PC-3 (cell line): ENCODE data around the gene ATP10B. TPM values are rescaled to one million over a fixed set of nuclear protein-coding genes. Genes with fewer than 3 reads are reported as not detected.

Experiments
- ATAC-seq: fragments of 200-7000 bp; cut with Tn5 transposase; 2 replicates; pipeline ENCODE4 v1.9.1; 2020; ENCODE audit warnings: mild to moderate bottlenecking, moderate library complexity
- BruUV-seq: library from RNA; stranded (reverse); fragments of 400-500 nt; replicated peaks from 2 replicates; lab custom pipeline; 2021; lab: Mats Ljungman, UMichigan
- CTCF ChIA-PET: fragments of 300-600 bp; sonication (Branson Sonifier 250); formaldehyde crosslinking; loops from one replicate; lab custom pipeline; 2022; ENCODE audit warnings: antibody characterized with exemption; lab: Charles Lee
- POLR2A ChIA-PET: fragments of 300-600 bp; sonication (Branson Sonifier 250); formaldehyde crosslinking; loops from one replicate; lab custom pipeline; 2022; ENCODE audit warnings: antibody characterized with exemption; ENCODE audit not compliant: unreplicated experiment; lab: Charles Lee
- DNase-seq: peaks from one replicate; pipeline ENCODE4 v3.0.0-alpha.2; 2015
- H2AFZ ChIP-seq: fragments of 300-600 bp; sonication (generic); 2 replicates; pipeline ENCODE4 v1.6.0; 2016; ENCODE audit warnings: antibody characterized with exemption, low read length
- H3F3A ChIP-seq: fragments of 300-600 bp; sonication (generic); one replicate; pipeline ENCODE4 v1.6.0; 2017; ENCODE audit warnings: antibody characterized with exemption, low read length, control low read depth, mild to moderate bottlenecking; ENCODE audit not compliant: unreplicated experiment
- H3K27ac ChIP-seq: fragments of 300-600 bp; sonication (generic); 2 replicates; pipeline ENCODE4 v1.5.1; 2016; ENCODE audit warnings: mild to moderate bottlenecking, low read length
- H3K27me3 ChIP-seq: fragments of 300-600 bp; sonication (generic); 2 replicates; pipeline ENCODE4 v1.6.1; 2016; ENCODE audit warnings: low read length, mixed read lengths
- H3K36me3 ChIP-seq: fragments of 300-600 bp; sonication (generic); 2 replicates; pipeline ENCODE4 v1.6.1; 2016; ENCODE audit warnings: low read depth, mixed run types, low read length, mixed read lengths
- H3K4me1 ChIP-seq: fragments of 300-600 bp; sonication (generic); 2 replicates; pipeline ENCODE4 v1.5.1; 2016; ENCODE audit warnings: low read length; ENCODE audit not compliant: insufficient read depth
- H3K4me2 ChIP-seq: fragments of 300-600 bp; sonication (generic); 2 replicates; pipeline ENCODE4 v1.6.0; 2016; ENCODE audit warnings: low read length
- H3K4me3 ChIP-seq: fragments of 300-600 bp; sonication (generic); 2 replicates; pipeline ENCODE4 v1.5.1; 2016; ENCODE audit warnings: mild to moderate bottlenecking, low read length, mixed read lengths
- H3K79me2 ChIP-seq: fragments of 300-600 bp; sonication (generic); 2 replicates; pipeline ENCODE4 v1.6.1; 2017; ENCODE audit warnings: low read length, mixed read lengths
- H3K9ac ChIP-seq: fragments of 300-600 bp; sonication (generic); 2 replicates; pipeline ENCODE4 v1.6.0; 2016; ENCODE audit warnings: mild to moderate bottlenecking, low read length
- H3K9me2 ChIP-seq: fragments of 300-600 bp; sonication (generic); replicated peaks from 2 replicates; pipeline ENCODE4 v1.6.1; 2016; ENCODE audit warnings: mixed run types, low read length, mixed read lengths
- H3K9me3 ChIP-seq: fragments of 300-600 bp; sonication (generic); 2 replicates; pipeline ENCODE4 v1.6.1; 2016; ENCODE audit warnings: low read length, mixed read lengths
- H4K20me1 ChIP-seq: fragments of 300-600 bp; sonication (generic); 2 replicates; pipeline ENCODE4 v1.6.1; 2016; ENCODE audit warnings: low read length, mixed read lengths
- CTCF ChIP-seq: fragments of 300-600 bp; sonication (generic); conservative IDR thresholded peaks from 2 replicates; pipeline ENCODE4 v1.5.1; 2017; ENCODE audit warnings: antibody characterized with exemption, low read depth, mild to moderate bottlenecking, low read length
- EZH2 ChIP-seq: fragments of 300-600 bp; sonication (generic); IDR thresholded peaks from one replicate; pipeline ENCODE4 v1.6.1; 2017; ENCODE audit warnings: antibody characterized with exemption, mild to moderate bottlenecking, low read length; ENCODE audit not compliant: unreplicated experiment
- EZH2phosphoT487 ChIP-seq: fragments of 300-600 bp; sonication (generic); IDR thresholded peaks from 2 replicates; pipeline ENCODE4 v1.6.1; 2018; ENCODE audit warnings: mild to moderate bottlenecking, antibody characterized with exemption, low read length, borderline replicate concordance
- intact Hi-C: fragments of 100-400 bp; cut with micrococcal nuclease; formaldehyde crosslinking; loops from 2 replicates; pipeline ENCODE4 v1.9.0; 2023
- total RNA-seq: library from RNA; depleted of rRNA; stranded (reverse); fragments of >200 nt; gene quantifications from 2 replicates; pipeline ENCODE4 v1.2.3, GENCODE V29; 2014

ATP10B gene
- total RNA-seq, 1 experiment from 2014 or later: not detected

GRCh38 chr5:160621526-160621925 lies 230.5 kb downstream of the ATP10B start:
- TF ChIP-seq EZH2 (no peak), CTCF (no peak), EZH2phosphoT487 (no peak)
- no peak overlapping the region for H3K9ac ChIP-seq
- H3K9me3 ChIP-seq: no peaks in the 10 kb centered on the region
- H4K20me1 ChIP-seq: no peaks in the 10 kb centered on the region
- H3K27ac ChIP-seq: no peak overlapping the region
- H3K36me3 ChIP-seq: no peaks in the 10 kb centered on the region
- no peak for DNase-seq
- CTCF ChIA-PET: no interaction called here
- BruUV-seq: no TSS peak
- H3K4me2 ChIP-seq: no peak overlapping the region
- H3F3A ChIP-seq: no peaks in the 10 kb centered on the region
- H2AFZ ChIP-seq: no peak overlapping the region
- no peaks in the 10 kb centered on the region for H3K79me2 ChIP-seq
- no peak for ATAC-seq
- intact Hi-C loops: no loop called here
- POLR2A ChIA-PET: no interaction called here
- H3K9me2 ChIP-seq: no peaks in the 10 kb centered on the region
- no peak overlapping the region for H3K4me3 ChIP-seq
- no peaks in the 10 kb centered on the region for H3K4me1 ChIP-seq
- H3K27me3 ChIP-seq: no peaks in the 10 kb centered on the region; the same call in 1 of the 2 replicates

GRCh38 chr5:160620401-160620800 lies 231.6 kb downstream of the ATP10B start:
- Histone ChIP-seq H2AFZ (no peak overlapping the region), H3F3A (no peaks in the 10 kb centered on the region), H3K36me3 (no peaks in the 10 kb centered on the region), H3K9ac (no peak overlapping the region), H3K4me3 (no peak overlapping the region), H3K4me2 (no peak overlapping the region), H3K27ac (no peak overlapping the region), H3K79me2 (no peaks in the 10 kb centered on the region), H4K20me1 (no peaks in the 10 kb centered on the region), H3K9me3 (no peaks in the 10 kb centered on the region), H3K4me1 (no peaks in the 10 kb centered on the region), H3K9me2 (no peaks in the 10 kb centered on the region), H3K27me3 (no peaks in the 10 kb centered on the region; the same call in 1 of the 2 replicates)
- ChIA-PET POLR2A (no interaction called here), CTCF (no interaction called here)
- intact Hi-C loops: no loop called here
- ATAC-seq (no peak), DNase-seq (no peak)
- TF ChIP-seq EZH2 (no peak), EZH2phosphoT487 (no peak), CTCF (no peak)
- BruUV-seq: no TSS peak

GRCh38 chr5:160619381-160619780 lies 232.6 kb downstream of the ATP10B start:
- Histone ChIP-seq H3K36me3 (no peaks in the 10 kb centered on the region), H3K4me1 (no peaks in the 10 kb centered on the region), H3K4me2 (no peak overlapping the region), H4K20me1 (no peaks in the 10 kb centered on the region), H3K9me3 (no peaks in the 10 kb centered on the region), H3F3A (no peaks in the 10 kb centered on the region), H3K4me3 (no peak overlapping the region), H3K27ac (no peak overlapping the region), H3K9me2 (no peaks in the 10 kb centered on the region), H3K27me3 (no peaks in the 10 kb centered on the region; the same call in 1 of the 2 replicates), H3K9ac (no peak overlapping the region), H3K79me2 (no peaks in the 10 kb centered on the region), H2AFZ (no peak overlapping the region)
- TF ChIP-seq EZH2: no peak
- TF ChIP-seq EZH2phosphoT487: no peak
- no peak for TF ChIP-seq CTCF
- no TSS peak for BruUV-seq
- CTCF ChIA-PET: no interaction called here
- no peak for ATAC-seq
- intact Hi-C loops: no loop called here
- DNase-seq: no peak
- POLR2A ChIA-PET: no interaction called here
